ENCODE data around the gene NHEJ1.

Gene NHEJ1

DNA sequence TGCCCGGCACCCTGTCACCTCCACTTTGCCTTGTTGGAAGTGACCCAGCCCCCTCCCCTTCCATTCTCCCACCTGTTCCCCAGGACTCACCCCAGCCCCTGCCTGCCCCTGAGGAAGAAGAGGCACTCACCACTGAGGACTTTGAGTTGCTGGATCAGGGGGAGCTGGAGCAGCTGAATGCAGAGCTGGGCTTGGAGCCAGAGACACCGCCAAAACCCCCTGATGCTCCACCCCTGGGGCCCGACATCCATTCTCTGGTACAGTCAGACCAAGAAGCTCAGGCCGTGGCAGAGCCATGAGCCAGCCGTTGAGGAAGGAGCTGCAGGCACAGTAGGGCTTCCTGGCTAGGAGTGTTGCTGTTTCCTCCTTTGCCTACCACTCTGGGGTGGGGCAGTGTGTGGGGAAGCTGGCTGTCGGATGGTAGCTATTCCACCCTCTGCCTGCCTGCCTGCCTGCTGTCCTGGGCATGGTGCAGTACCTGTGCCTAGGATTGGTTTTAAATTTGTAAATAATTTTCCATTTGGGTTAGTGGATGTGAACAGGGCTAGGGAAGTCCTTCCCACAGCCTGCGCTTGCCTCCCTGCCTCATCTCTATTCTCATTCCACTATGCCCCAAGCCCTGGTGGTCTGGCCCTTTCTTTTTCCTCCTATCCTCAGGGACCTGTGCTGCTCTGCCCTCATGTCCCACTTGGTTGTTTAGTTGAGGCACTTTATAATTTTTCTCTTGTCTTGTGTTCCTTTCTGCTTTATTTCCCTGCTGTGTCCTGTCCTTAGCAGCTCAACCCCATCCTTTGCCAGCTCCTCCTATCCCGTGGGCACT is 21.9 kb upstream of the NHEJ1 start:
- DNase-seq (ENCODE audit: low read depth in 2 of 2), result no peak

DNA sequence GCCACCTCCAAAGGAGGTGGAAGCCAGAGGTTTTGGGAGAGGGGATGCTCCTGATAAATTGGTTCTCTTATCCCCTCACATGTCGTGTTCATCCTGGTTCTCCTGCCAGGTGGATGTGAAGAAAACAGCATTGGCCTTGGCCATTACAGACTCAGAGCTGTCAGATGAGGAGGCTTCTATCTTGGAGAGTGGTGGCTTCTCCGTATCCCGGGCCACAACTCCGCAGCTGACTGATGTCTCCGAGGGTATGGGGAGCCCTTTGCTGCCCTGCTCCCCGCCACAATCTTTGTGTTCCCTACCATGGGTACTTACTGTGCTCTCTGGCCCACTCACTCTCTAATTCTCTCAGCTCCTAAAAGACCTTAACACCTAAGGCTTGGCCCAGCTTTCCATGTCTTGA is 20.9 kb upstream of the NHEJ1 start:
- no peak for DNase-seq (ENCODE audit: low read depth in 2 of 2)

- no peak for DNase-seq (ENCODE audit: low read depth in 2 of 2)
These were observed 20.3 kb upstream of the NHEJ1 start for GRCh38 chr2:219180961-219181360.

DNA sequence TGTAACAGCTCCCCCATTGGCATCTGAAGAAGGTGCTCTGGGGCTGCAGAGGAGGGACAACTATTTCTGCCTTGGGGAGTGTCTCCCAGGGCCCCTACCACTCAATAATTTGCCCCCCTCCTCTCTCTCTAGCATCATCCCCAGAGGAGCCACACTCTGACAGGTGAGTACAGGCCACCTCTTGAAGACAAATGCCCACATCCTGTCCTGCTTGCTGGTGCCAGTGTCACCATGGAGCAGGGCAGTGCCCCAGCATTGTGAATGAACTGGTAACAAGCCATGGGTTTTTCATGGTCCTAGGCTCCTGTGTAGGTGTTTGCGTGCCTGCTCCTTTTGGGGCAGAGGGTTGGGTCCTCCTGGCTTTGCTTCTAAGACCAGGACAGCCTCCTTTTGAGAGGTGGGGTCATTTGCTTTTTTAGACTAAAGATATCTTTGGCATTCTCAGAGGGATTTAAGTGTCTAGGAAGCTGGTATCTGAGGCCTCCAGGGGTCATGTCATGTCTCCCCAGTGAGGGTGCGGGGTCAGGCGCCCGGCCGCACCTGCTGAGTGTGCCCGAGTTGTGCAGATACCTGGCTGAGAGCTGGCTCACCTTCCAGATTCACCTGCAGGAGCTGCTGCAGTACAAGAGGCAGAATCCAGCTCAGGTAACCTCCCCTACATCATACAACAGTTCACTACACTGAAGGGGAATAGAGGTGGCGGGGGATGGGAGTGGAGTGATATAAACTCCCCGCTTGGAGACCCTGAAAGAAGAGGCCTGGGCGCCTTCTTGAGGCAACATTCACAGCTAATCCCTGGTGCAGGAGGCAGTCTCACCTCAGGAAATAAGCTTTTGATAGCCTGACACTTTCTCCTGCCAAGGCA is 19.2 kb upstream of the NHEJ1 start:
- DNase-seq (ENCODE audit: low read depth in 2 of 2), result no peak

DNA sequence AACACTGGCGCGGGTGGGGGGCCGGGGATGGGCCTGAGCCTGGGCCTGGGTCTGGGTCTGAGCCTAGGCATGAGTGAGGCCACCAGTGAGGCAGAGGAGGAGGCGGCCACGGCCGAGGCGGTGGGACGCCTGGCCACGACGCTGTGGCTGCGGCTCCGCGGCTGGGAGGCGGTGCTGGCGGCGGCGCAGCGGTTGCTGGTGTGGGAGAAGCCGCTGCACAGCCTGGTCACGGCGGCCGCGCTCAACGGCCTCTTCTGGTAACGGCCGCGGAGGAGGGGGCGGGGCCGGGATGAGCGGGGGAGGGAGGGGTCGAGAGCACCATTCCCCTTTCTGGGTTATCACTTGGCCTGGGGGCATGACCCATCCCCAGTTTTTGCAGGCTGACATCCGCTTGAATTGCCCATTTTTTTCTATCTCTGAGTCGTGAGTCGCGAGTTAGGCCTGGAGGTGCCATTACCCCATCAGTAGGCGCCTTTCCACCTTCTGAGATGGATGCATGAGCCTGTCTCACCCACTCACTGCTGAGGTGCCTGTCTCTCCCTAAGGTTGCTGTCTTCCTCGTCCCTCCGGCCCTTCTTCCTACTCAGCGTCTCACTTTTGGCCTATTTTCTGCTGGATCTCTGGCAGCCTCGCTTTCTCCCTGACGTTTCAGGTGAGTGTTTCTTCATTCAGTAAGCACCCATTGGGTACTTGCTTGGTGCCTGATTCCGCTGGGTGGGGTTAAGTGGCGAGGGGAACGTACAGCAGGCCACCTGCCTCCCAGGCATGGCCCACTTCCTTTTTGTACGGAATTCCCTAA is 18.0 kb upstream of the NHEJ1 start:
- peak in 1 of 2 donors; percentile 25 for DNase-seq (ENCODE audit: low read depth in 2 of 2)

DNA sequence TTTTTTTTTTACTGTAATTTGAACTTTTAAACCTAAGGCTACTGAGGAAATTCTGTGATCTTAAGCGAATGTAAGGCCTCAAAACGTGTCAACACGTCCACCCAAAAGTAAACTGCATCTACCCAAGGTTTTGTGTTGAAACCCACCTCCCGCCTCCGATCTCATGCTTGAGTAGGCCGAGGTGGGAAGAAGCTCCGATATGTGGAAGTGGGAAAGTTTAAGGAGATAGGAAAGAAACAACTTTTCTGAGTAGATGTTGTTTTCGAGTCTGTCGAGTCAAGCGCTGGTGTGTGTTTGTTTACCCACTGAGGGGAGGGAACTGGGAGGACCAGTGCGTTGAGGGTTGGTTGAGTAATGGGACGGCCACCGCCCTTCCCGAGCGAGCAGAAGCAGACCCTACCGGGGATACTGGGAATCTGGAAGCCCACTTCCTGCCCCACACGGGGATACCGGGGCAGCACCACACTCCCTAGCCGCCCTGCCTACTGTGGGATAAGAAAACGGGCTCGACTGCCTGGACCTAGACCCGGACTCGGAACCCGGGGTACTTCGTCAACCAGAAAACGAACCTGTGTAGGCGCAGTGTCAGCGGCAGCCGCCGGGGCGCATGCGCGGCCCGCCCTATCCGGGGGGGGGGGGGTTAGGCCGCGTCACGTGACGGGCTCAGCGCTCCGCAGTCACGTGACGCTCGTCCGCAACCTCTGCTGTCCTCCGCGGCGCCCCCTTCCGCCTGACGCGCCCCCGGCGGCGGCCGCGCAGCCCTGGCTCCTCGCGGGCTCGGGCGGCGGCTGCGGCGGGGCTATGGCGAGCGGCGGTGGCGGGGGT is 17.1 kb upstream of the NHEJ1 start, which contains the start of gene RETREG2:
RETREG2 (plus strand) TSS at position 724 of the 825 bp plus-strand sequence; CDS start at position 802, 78 bp downstream.
- peak; percentile 63 to 73 for DNase-seq (ENCODE audit: low read depth in 2 of 2)

- peak; percentile 77 to 84 for DNase-seq (ENCODE audit: low read depth in 2 of 2)
These were observed 16.4 kb upstream of the NHEJ1 start, which contains the start of gene CNPPD1 for GRCh38 chr2:219176818-219177551. Gene CNPPD1, minus strand, starts transcription at chr2:219176925. Its CDS starts 97 bp downstream, at chr2:219176828.

DNA sequence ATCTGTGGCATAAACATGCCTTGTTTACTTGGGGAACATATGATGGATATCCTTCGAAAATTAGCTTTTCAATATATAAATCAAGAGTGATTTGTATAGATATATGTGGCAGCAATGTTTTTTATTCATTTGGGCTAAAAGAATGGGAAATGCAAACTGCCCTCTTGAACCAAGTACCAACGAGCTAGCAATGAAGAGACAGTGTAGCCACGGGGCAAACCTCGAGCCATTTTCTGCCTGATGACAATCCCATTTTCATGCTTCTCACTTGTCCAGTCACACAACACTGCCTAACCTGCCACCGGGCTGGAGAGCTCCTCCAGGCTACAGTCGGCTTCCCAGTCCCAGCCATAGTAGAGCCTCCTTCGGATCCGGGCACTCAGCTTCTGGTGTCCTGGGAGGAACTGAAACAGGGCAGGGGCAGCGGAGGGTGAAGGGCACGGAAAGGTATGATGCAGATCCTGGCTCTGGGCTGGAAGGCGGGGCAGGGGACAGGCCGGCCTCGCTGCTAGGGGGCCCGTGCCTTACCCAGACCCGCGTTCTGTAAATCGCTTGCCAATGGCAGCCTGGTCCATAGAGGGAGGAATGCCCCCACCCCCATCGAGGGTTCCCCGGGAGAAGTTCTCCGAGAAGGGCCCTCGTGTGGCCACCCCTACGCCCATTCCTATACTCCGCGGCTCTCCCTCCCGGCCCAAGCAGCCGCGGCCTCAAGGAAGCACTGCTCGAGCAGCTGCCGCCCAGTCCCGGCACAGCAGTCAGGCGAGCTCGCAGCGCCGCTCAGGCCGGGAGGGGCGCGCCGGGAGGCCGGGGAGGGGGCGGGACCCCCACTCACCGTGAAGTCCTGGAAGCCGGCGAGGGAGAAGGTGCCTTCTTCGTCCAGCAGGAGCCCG is 15.6 kb upstream of the NHEJ1 start:
- peak in 1 of 2 donors; percentile 10 for DNase-seq (ENCODE audit: low read depth in 2 of 2)

DNA sequence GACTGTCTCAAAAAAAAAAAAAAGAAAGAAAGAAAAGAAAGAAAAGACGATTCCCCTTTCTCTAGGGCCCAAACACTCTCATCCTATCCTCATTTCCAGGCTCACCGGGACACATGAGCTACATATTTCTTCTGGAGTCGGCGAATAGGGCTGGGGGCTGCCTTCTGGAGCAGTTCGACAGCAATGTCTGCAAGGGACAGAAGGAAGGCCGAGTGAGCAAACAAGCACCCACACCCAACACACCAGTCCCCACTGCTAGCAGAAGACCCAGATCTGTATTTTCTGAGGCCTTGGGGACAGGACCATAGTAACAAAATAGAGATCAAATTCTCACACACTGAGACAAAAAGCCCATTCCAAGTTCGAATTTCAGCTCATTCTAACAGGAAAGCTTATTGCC is 14.9 kb upstream of the NHEJ1 start:
- no peak for DNase-seq (ENCODE audit: low read depth in 2 of 2)

DNA sequence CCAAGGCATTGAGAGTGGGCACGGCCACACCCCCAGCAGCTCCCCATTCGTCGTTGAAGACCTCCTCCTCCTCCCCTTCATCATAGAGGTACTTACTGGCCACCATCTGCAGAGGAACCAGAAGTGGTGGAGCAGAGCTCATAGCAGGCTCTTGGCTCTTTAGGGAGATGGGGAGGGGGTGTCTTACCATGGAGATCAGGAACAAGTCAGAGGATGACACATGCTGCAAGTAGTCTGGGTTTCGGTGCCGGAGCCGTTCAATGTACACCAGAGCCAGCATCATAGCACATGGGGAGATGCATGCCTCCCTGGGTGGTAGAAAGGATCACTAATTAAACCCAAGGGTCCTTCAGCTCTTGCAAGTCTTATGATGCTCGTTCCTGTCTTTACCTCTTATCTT is 14.2 kb upstream of the NHEJ1 start:
- DNase-seq (ENCODE audit: low read depth in 2 of 2), result no peak

- DNase-seq (ENCODE audit: low read depth in 2 of 2), result no peak
These were observed 13.5 kb upstream of the NHEJ1 start for GRCh38 chr2:219174146-219174545.

GRCh38 chr2:219173176-219173575 is 12.6 kb upstream of the NHEJ1 start:
- DNase-seq (ENCODE audit: low read depth in 2 of 2), result no peak

GRCh38 chr2:219172231-219173154 is 11.9 kb upstream of the NHEJ1 start:
- no peak for DNase-seq (ENCODE audit: low read depth in 2 of 2)

DNA sequence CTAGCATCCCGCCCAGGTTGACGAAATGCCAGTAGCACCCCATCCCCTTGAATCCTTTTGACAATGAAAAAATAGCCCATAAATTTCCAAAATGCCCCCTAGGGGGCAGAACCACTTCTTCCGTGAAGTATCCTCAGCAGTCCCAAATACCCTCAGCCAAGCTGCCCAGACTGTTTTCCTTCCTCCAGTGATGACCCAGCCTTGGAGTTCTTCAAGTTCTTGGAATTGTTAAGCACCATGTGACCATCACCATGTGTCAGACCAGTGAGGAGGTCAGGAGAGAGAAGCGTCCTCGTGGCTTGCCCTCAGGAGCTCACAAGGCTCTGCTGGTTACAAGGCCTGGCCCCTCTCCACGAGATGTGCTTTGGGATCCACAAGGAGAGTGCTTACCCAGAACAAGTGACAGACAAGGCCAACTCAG is 10.6 kb upstream of the NHEJ1 start:
- DNase-seq (ENCODE audit: low read depth in 2 of 2), result no peak

DNA sequence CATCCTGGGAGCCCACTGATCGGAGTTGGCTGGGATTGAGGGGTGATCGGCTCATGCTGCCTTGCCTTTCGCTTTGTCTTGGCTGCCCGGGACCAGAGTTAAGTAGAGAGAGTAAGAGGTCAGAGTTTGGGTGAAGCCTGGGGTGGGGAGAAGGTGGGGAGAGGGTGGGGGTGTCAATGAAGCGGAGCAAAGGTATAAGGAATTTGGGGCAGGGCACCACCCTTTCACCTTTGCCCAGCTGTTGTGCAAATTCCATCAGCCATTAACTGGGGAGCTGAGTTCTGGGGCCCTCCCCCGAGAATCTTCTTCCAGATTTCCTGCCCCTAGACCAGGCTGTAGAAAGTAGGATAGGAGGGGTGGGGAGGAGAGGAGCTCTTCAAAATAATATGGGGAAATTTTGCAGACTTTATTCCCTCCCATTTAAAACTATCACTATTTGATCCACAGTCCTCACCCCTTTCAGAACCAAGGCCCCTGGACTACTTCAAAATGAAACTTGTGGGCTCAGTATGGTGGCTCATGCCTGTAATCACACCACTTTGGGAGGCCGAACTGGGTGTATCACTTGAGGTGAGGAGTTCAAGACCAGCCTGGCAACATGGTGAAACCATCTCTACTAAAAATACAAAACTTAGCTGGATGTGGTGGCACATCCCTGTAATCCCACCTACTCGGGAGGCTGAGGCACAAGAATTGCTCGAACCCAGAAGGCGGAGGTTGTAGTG is 9.5 kb upstream of the NHEJ1 start, which contains the start of gene SLC23A3:
SLC23A3 (minus strand) TSS at position 100 of the 725 bp plus-strand sequence; CDS start at position 55, 45 bp downstream.
- no peak for DNase-seq (ENCODE audit: low read depth in 2 of 2)

GRCh38 chr2:219168932-219169331 is 8.3 kb upstream of the NHEJ1 start:
- no peak for DNase-seq (ENCODE audit: low read depth in 2 of 2)

DNA sequence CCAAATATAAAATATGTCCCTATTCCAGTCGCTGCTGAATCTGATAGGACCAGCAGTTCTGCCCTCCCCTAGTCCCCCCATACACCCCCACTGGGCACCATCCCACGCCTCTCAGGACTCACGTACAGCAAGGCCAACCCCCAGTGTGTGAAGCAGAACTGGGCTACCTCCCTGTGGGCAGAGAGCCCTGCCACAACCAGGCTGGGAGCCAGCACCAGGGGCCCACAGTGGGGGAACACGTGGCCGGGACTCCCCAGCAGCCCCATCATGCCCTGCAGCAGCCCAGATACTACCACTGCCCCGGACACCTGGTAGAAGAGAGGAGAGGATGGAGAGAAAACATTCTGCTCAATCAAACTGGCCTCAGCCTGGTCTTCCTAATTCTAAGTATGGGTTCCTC is 7.9 kb upstream of the NHEJ1 start:
- no peak for DNase-seq (ENCODE audit: low read depth in 2 of 2)
